NCI-H82 treated with DMSO at 0.1 percent for 48 hours (cell line): ENCODE measurements around the gene ENSA.
"Not testable (repeated sequence)": the region's sequence is repeated elsewhere in the genome, so short reads cannot be mapped to it uniquely, and the experiment has no call there.

ENCODE experiments used
- DNase-seq: peaks from one replicate; lab custom pipeline; 2025; ENCODE audit not compliant: unreplicated experiment; lab: John Stamatoyannopoulos, UW

The ENSA gene

GRCh38 chr1:150629115-150629928, at the start of gene ENSA:
ENSA (minus strand) TSS chr1:150629612; CDS start chr1:150629470, 142 bp downstream.
- peak; percentile 99 for DNase-seq

- no peak for DNase-seq
These were observed 49.6 kb upstream of the ENSA start for GRCh38 chr1:150678988-150679387.

GRCh38 chr1:150674881-150675280, 45.5 kb upstream of the ENSA start:
- DNase-seq = no peak

GRCh38 chr1:150663321-150663720, 33.9 kb upstream of the ENSA start:
- no peak for DNase-seq

- no peak for DNase-seq
These were observed 33.4 kb upstream of the ENSA start for GRCh38 chr1:150662811-150663210.

GRCh38 chr1:150661156-150661555, 31.7 kb upstream of the ENSA start:
- no peak for DNase-seq

GRCh38 chr1:150660584-150660983, 31.2 kb upstream of the ENSA start:
- no peak for DNase-seq

GRCh38 chr1:150657064-150657463, 27.7 kb upstream of the ENSA start:
- peak; percentile 22 for DNase-seq

- not testable (repeated sequence) for DNase-seq
These were observed 25.2 kb upstream of the ENSA start for GRCh38 chr1:150654635-150655034.

- DNase-seq = no peak
These were observed 20.8 kb upstream of the ENSA start for GRCh38 chr1:150650193-150650592.

GRCh38 chr1:150649441-150650075, 20.1 kb upstream of the ENSA start:
- DNase-seq = no peak

GRCh38 chr1:150642296-150642695, 12.9 kb upstream of the ENSA start:
- no peak for DNase-seq

- not testable (repeated sequence) for DNase-seq
These were observed 11.9 kb upstream of the ENSA start for GRCh38 chr1:150641126-150641815.

GRCh38 chr1:150638430-150638829, 9.0 kb upstream of the ENSA start:
- DNase-seq = not testable (repeated sequence)

- DNase-seq = peak; percentile 27
These were observed 5.6 kb upstream of the ENSA start for GRCh38 chr1:150634839-150635622.

GRCh38 chr1:150628766-150629114, 672 bp downstream of the ENSA start:
- no peak for DNase-seq

GRCh38 chr1:150627826-150628410, 1.5 kb downstream of the ENSA start:
- DNase-seq = no peak

- DNase-seq = no peak
These were observed 3.3 kb downstream of the ENSA start for GRCh38 chr1:150626150-150626549.

- not testable (repeated sequence) for DNase-seq
These were observed 4.9 kb downstream of the ENSA start for GRCh38 chr1:150624546-150624945.

- not testable (repeated sequence) for DNase-seq
These were observed 5.3 kb downstream of the ENSA start for GRCh38 chr1:150624134-150624533.
